K562 (cell line): ENCODE data around the gene DDX51. TPM values are rescaled to one million over a fixed set of nuclear protein-coding genes. Genes with fewer than 3 reads are reported as not detected.

Experiments
- CC2D1A ChIP-seq: fragments of 450-650 bp; IDR thresholded peaks from 2 replicates; pipeline ENCODE4 v1.6.1; 2017; ENCODE audit warnings: mild to moderate bottlenecking
- CHD2 ChIP-seq: IDR thresholded peaks from 2 replicates; pipeline ENCODE4 v1.6.1; 2011; ENCODE audit warnings: low read depth, low read length
- DNMT1 ChIP-seq: fragments of 450-650 bp; IDR thresholded peaks from 2 replicates; pipeline ENCODE4 v1.6.1; 2016; ENCODE audit warnings: antibody characterized with exemption, mild to moderate bottlenecking
- GABPB2 ChIP-seq: fragments of 250-450 bp; sonication (Bioruptor Pico); conservative IDR thresholded peaks from 2 replicates; pipeline ENCODE4 v1.5.1; 2021; ENCODE audit warnings: mild to moderate bottlenecking
- GATAD2A ChIP-seq: fragments of 450-650 bp; IDR thresholded peaks from 2 replicates; pipeline ENCODE4 v1.6.1; 2017
- HEY1 ChIP-seq: fragments of 250-450 bp; sonication (Bioruptor Pico); IDR thresholded peaks from 2 replicates; pipeline ENCODE4 v1.5.0; 2020; ENCODE audit warnings: mild to moderate bottlenecking, moderate library complexity, borderline replicate concordance
- IFI16 ChIP-seq: fragments of 250-450 bp; sonication (Bioruptor Pico); IDR thresholded peaks from 2 replicates; pipeline ENCODE4 v2.1.2; 2022; ENCODE audit warnings: mild to moderate bottlenecking, inconsistent platforms
- MYNN ChIP-seq, 2 experiments: sonication (generic); formaldehyde crosslinking in 1 of 2; IDR thresholded peaks; 2 replicates each; pipeline versions ENCODE4 v1.5.0 to v1.6.1; 2016 to 2020; ENCODE audit warnings: antibody characterized with exemption in 1 of 2, missing genetic modification reagents in 1 of 2
- NR2C2 ChIP-seq, 2 experiments: fragments of 200-800 bp in 1 of 2; sonication (Bioruptor generic) in 1 of 2; sonication (generic) in 1 of 2; formaldehyde crosslinking in 1 of 2; IDR thresholded peaks; 2 replicates each; pipeline versions ENCODE4 v1.6.1 to v1.8.0; 2016 to 2022; ENCODE audit warnings: mild to moderate bottlenecking in 1 of 2, missing compliant biosample characterization in 1 of 2, missing genetic modification characterization in 1 of 2, missing genetic modification reagents in 1 of 2
- PURB ChIP-seq: sonication (generic); formaldehyde crosslinking; IDR thresholded peaks from 2 replicates; pipeline ENCODE4 v1.9.0; 2021; ENCODE audit warnings: low read depth, mild to moderate bottlenecking, missing genetic modification reagents
- RCOR1 ChIP-seq, 2 experiments: IDR thresholded peaks; 2 replicates each; pipeline ENCODE4 v1.6.1; 2012; ENCODE audit warnings: low read depth in 2 of 2, low read length in 2 of 2, borderline replicate concordance in 1 of 2, improper control_type of control experiment in 1 of 2
- TBL1XR1 ChIP-seq, 2 experiments: IDR thresholded peaks; 2 replicates each; pipeline ENCODE4 v1.6.1; 2012; ENCODE audit warnings: improper control_type of control experiment in 2 of 2, low read length in 2 of 2, mild to moderate bottlenecking in 1 of 2
- TSC22D4 ChIP-seq: fragments of 450-650 bp; IDR thresholded peaks from 2 replicates; pipeline ENCODE4 v1.6.1; 2016; ENCODE audit warnings: missing genetic modification characterization, missing biosample characterization, control low read depth
- U2AF1 ChIP-seq: fragments of 200-400 bp; formaldehyde crosslinking; optimal IDR thresholded peaks from 2 replicates; pipeline ENCODE3; 2017; ENCODE audit warnings: mild to moderate bottlenecking, low read depth, low read length, moderate library complexity
- ZBTB17 ChIP-seq: fragments of 450-650 bp; formaldehyde crosslinking; IDR thresholded peaks from 2 replicates; pipeline ENCODE4 v1.4.0; 2020; ENCODE audit warnings: mild to moderate bottlenecking
- ZNF140 ChIP-seq: fragments of 250-450 bp; sonication (Bioruptor Pico); IDR thresholded peaks from 2 replicates; pipeline ENCODE4 v1.8.0; 2021; ENCODE audit warnings: moderate library complexity, mild to moderate bottlenecking, inconsistent platforms
- ZNF23 ChIP-seq: fragments of 250-450 bp; sonication (Bioruptor Pico); IDR thresholded peaks from 2 replicates; pipeline ENCODE4 v1.4.0; 2020; ENCODE audit warnings: mild to moderate bottlenecking
- ZNF3 ChIP-seq: fragments of 250-450 bp; sonication (Bioruptor Pico); IDR thresholded peaks from 2 replicates; pipeline ENCODE4 v1.5.0; 2021; ENCODE audit warnings: mild to moderate bottlenecking, moderate library complexity
- ZNF444 ChIP-seq: fragments of 250-450 bp; sonication (Bioruptor Pico); IDR thresholded peaks from 2 replicates; pipeline ENCODE4 v1.4.0; 2020; ENCODE audit warnings: mild to moderate bottlenecking, moderate library complexity
- polyA plus RNA-seq, 8 experiments: library from polyadenylated mRNA; depleted of rRNA in 4 of 8; stranded (reverse) in 5 of 8; unstranded in 3 of 8; fragments of >200 nt; fragmentation: Nextera tagmentation in 2 of 8; fragmentation: Illumina TruSeq in 1 of 8; extraction: Ambion mirVana in 2 of 8; extraction: Trizol in 1 of 8; gene quantifications; 2 replicates each; pipeline versions ENCODE4 v1.2.1 to v1.2.3, GENCODE V29; 2011 to 2014; ENCODE audit warnings: inconsistent platforms in 1 of 8, missing spikeins in 1 of 8
- total RNA-seq, 7 experiments: library from RNA; depleted of rRNA in 6 of 7; stranded (reverse); fragments of >200 nt in 6 of 7; fragmentation: Illumina TruSeq in 2 of 7; extraction: Trizol in 2 of 7; gene quantifications; 2 replicates each; pipeline versions ENCODE4 v1.2.1 to v1.2.3, GENCODE V29; 2011 to 2021; ENCODE audit warnings: low replicate concordance in 1 of 7
- TF ChIP-seq, protein P1 (sequence below): fragments of 150-350 bp; IDR thresholded peaks from 2 replicates; pipeline ENCODE4 v1.6.1; 2014; ENCODE audit warnings: low read depth, mild to moderate bottlenecking, low read length, borderline replicate concordance
- TF ChIP-seq, protein P2 (sequence below): sonication (generic); formaldehyde crosslinking; IDR thresholded peaks from 2 replicates; pipeline ENCODE4 v1.5.0; 2020; ENCODE audit warnings: missing genetic modification reagents
- TF ChIP-seq, protein P3 (sequence below): sonication (generic); formaldehyde crosslinking; IDR thresholded peaks from 2 replicates; pipeline ENCODE4 v1.8.0; 2022; ENCODE audit warnings: mild to moderate bottlenecking, missing genetic modification reagents

The DDX51 gene
- total and polyA plus RNA-seq, 9 of the 15 experiments (the other 6 are each of a cell fraction or from before 2014, with no cell fraction given), result 1.1 to 35.9 (median 12.4) TPM

DNA sequence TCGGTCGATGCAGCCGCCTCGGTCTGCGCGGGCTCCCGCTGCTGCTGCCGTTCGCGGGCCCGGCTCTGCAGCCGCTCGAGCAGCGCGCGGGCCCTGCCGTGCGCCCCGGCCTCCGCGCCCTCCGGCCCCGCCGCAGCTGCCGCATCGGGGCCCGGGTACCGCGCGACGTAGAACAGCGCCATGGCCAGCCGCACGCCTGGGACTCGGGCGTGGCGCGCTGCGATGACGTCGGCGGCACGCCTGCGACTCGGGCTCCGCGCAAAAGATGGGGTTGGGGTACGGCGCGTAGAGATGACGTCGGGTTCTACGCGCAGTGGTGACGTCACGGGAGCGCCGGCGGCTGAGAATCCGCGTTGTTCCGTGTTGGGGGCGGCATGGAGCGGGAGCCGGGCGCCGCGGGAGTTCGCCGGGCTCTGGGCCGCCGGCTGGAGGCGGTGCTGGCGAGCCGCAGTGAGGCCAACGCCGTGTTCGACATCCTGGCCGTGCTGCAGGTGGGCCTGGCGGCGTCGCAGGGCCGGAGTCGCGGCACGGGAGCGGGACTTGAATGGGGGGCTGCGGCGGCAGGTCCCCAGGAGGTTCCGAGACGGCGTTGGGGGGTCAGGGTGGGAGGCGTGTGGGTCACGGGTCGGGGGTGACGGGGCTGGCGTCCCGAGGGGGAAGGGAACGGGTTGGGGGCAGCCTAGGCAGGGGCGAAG, at the start of gene DDX51, which contains the start of gene NOC4L (continued):
- TF ChIP-seq, protein P1, sequence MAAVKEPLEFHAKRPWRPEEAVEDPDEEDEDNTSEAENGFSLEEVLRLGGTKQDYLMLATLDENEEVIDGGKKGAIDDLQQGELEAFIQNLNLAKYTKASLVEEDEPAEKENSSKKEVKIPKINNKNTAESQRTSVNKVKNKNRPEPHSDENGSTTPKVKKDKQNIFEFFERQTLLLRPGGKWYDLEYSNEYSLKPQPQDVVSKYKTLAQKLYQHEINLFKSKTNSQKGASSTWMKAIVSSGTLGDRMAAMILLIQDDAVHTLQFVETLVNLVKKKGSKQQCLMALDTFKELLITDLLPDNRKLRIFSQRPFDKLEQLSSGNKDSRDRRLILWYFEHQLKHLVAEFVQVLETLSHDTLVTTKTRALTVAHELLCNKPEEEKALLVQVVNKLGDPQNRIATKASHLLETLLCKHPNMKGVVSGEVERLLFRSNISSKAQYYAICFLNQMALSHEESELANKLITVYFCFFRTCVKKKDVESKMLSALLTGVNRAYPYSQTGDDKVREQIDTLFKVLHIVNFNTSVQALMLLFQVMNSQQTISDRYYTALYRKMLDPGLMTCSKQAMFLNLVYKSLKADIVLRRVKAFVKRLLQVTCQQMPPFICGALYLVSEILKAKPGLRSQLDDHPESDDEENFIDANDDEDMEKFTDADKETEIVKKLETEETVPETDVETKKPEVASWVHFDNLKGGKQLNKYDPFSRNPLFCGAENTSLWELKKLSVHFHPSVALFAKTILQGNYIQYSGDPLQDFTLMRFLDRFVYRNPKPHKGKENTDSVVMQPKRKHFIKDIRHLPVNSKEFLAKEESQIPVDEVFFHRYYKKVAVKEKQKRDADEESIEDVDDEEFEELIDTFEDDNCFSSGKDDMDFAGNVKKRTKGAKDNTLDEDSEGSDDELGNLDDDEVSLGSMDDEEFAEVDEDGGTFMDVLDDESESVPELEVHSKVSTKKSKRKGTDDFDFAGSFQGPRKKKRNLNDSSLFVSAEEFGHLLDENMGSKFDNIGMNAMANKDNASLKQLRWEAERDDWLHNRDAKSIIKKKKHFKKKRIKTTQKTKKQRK, result no peak
- TF ChIP-seq GABPB2 (CRISPR knock-in tag) (no peak), TSC22D4 (tag) (no peak), ZNF140 (no peak), PURB (CRISPR knock-in tag) (no peak), CC2D1A (no peak), ZBTB17 (peak; percentile 34; the same call in 1 of the 2 replicates), ZNF3 (CRISPR knock-in tag) (no peak), DNMT1 (no peak), NR2C2 (CRISPR knock-in tag; IDR thresholded peaks at IDR 0.05) (peak; percentile 85), NR2C2 (tag; IDR thresholded peaks at IDR 0.05) (peak; percentile 79), CHD2 (peak; percentile 54), IFI16 (CRISPR knock-in tag) (no peak), U2AF1 (peak; percentile 68), HEY1 (CRISPR knock-in tag) (no peak), RCOR1 (IDR thresholded peaks at IDR 0.05; ENCODE audit: borderline replicate concordance in 1 of 2, low read depth in 2 of 2, low read length in 2 of 2) (peak in 1 of 2 experiments; percentile 87; a peak in 2 of 4 replicates), ZNF23 (CRISPR knock-in tag) (no peak), MYNN (IDR thresholded peaks at IDR 0.05) (no peak), MYNN (CRISPR knock-in tag; IDR thresholded peaks at IDR 0.05) (no peak), ZNF444 (CRISPR knock-in tag) (no peak), GATAD2A (peak; percentile 60; the same call in 1 of the 2 replicates), TBL1XR1 (IDR thresholded peaks at IDR 0.05; ENCODE audit: low read length in 2 of 2) (peak in 1 of 2 experiments; percentile 100; a peak in 2 of 4 replicates)
- TF ChIP-seq, protein P2, sequence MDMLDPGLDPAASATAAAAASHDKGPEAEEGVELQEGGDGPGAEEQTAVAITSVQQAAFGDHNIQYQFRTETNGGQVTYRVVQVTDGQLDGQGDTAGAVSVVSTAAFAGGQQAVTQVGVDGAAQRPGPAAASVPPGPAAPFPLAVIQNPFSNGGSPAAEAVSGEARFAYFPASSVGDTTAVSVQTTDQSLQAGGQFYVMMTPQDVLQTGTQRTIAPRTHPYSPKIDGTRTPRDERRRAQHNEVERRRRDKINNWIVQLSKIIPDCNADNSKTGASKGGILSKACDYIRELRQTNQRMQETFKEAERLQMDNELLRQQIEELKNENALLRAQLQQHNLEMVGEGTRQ (CRISPR knock-in tag), result no peak
- TF ChIP-seq, protein P3, sequence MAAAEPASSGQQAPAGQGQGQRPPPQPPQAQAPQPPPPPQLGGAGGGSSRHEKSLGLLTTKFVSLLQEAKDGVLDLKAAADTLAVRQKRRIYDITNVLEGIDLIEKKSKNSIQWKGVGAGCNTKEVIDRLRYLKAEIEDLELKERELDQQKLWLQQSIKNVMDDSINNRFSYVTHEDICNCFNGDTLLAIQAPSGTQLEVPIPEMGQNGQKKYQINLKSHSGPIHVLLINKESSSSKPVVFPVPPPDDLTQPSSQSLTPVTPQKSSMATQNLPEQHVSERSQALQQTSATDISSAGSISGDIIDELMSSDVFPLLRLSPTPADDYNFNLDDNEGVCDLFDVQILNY (CRISPR knock-in tag), result no peak
